NCI-H748 (cell line): ENCODE data around the gene AP3B1.

Source experiments
- DNase-seq: peaks from one replicate; lab custom pipeline; 2025; ENCODE audit not compliant: unreplicated experiment; lab: John Stamatoyannopoulos, UW

AP3B1 gene

GRCh38 chr5:78007233-78007632, 287.3 kb downstream of the AP3B1 start:
- no peak for DNase-seq

- no peak for DNase-seq
Observed at GRCh38 chr5:78006449-78006848, 288.0 kb downstream of the AP3B1 start.

GRCh38 chr5:78005021-78005785, 289.3 kb downstream of the AP3B1 start:
- peak; percentile 95 for DNase-seq

- DNase-seq = peak; percentile 48
Observed at GRCh38 chr5:78004559-78004958, 289.9 kb downstream of the AP3B1 start.

- DNase-seq = peak; percentile 98
Observed at GRCh38 chr5:78003919-78004318, 290.6 kb downstream of the AP3B1 start.

GRCh38 chr5:78003450-78003849, 291.0 kb downstream of the AP3B1 start:
- DNase-seq = no peak

- no peak for DNase-seq
Observed at GRCh38 chr5:78002690-78003089, 291.8 kb downstream of the AP3B1 start.

GRCh38 chr5:78001197-78001596, 293.3 kb downstream of the AP3B1 start:
- DNase-seq = no peak

- no peak for DNase-seq
Observed at GRCh38 chr5:78000191-78000590, 294.3 kb downstream of the AP3B1 start.

- DNase-seq = no peak
Observed at GRCh38 chr5:77999399-77999798, 295.1 kb downstream of the AP3B1 start.

GRCh38 chr5:77996943-77997342, 297.6 kb downstream of the AP3B1 start:
- DNase-seq = no peak

GRCh38 chr5:77995793-77996409, 298.6 kb downstream of the AP3B1 start:
- no peak for DNase-seq

- no peak for DNase-seq
Observed at GRCh38 chr5:77994943-77995342, 299.6 kb downstream of the AP3B1 start.

GRCh38 chr5:77993855-77994318, 300.6 kb downstream of the AP3B1 start:
- DNase-seq = peak; percentile 88

GRCh38 chr5:77993141-77993854, 301.2 kb downstream of the AP3B1 start:
- DNase-seq = peak; percentile 81

- no peak for DNase-seq
Observed at GRCh38 chr5:77991084-77991483, 303.4 kb downstream of the AP3B1 start.

GRCh38 chr5:77990020-77990419, 304.5 kb downstream of the AP3B1 start:
- peak; percentile 35 for DNase-seq

- no peak for DNase-seq
Observed at GRCh38 chr5:77987988-77988387, 306.5 kb downstream of the AP3B1 start.

- no peak for DNase-seq
Observed at GRCh38 chr5:77987331-77987730, 307.2 kb downstream of the AP3B1 start.

GRCh38 chr5:77986261-77986660, 308.2 kb downstream of the AP3B1 start:
- DNase-seq = no peak

GRCh38 chr5:77985247-77985646, 309.3 kb downstream of the AP3B1 start:
- DNase-seq = no peak

GRCh38 chr5:77984587-77984986, 309.9 kb downstream of the AP3B1 start:
- peak; percentile 56 for DNase-seq
